Upper lobe of right lung (tissue), 1 donor: ENCODE measurements around the gene CCM2. TPM values are rescaled to one million over a fixed set of nuclear protein-coding genes. Genes with fewer than 3 reads are reported as not detected.

Experiments used
- ATAC-seq: fragments of 200-7000 bp; cut with Tn5 transposase; one replicate; pipeline ENCODE4 v1.9.1; 2020; ENCODE audit warnings: mild to moderate bottlenecking, moderate library complexity
- DNase-seq: peaks from one replicate; pipeline ENCODE4 v3.0.0-alpha.2; 2020
- H3K27ac ChIP-seq: fragments of 200-600 bp; one replicate; pipeline ENCODE4 v1.8.0; 2022
- H3K27me3 ChIP-seq: fragments of 200-600 bp; one replicate; pipeline ENCODE4 v1.8.0; 2022; ENCODE audit warnings: mild to moderate bottlenecking
- H3K36me3 ChIP-seq: fragments of 200-600 bp; one replicate; pipeline ENCODE4 v1.8.0; 2022
- H3K4me1 ChIP-seq: fragments of 200-600 bp; one replicate; pipeline ENCODE4 v1.8.0; 2022
- H3K4me3 ChIP-seq: fragments of 200-600 bp; one replicate; pipeline ENCODE4 v1.8.0; 2022; ENCODE audit warnings: mild to moderate bottlenecking
- H3K9me3 ChIP-seq: fragments of 200-600 bp; one replicate; pipeline ENCODE4 v1.8.0; 2022
- intact Hi-C: fragments of 100-400 bp; cut with DNase I; formaldehyde crosslinking; loops from one replicate; pipeline ENCODE4 v1.11.0; 2022
- total RNA-seq: library from RNA; stranded (reverse); fragmentation: NEBNext Ultra II Directional; extraction: Animal tissue kit (Norgen Biotek cat#: 25700); gene quantifications from one replicate; pipeline ENCODE4 v1.2.1, GENCODE V29; 2021
- TF ChIP-seq, protein P1 (sequence below): fragments of 200-600 bp; IDR thresholded peaks from one replicate; pipeline ENCODE4 v1.8.0; 2022; ENCODE audit warnings: antibody characterized with exemption
- donor health status: DM: no; HTN: yes; CAD: no; lungs with severe emphysema.

Gene CCM2
- total RNA-seq, 1 donor from 2014 or later = 40.2 TPM

DNA sequence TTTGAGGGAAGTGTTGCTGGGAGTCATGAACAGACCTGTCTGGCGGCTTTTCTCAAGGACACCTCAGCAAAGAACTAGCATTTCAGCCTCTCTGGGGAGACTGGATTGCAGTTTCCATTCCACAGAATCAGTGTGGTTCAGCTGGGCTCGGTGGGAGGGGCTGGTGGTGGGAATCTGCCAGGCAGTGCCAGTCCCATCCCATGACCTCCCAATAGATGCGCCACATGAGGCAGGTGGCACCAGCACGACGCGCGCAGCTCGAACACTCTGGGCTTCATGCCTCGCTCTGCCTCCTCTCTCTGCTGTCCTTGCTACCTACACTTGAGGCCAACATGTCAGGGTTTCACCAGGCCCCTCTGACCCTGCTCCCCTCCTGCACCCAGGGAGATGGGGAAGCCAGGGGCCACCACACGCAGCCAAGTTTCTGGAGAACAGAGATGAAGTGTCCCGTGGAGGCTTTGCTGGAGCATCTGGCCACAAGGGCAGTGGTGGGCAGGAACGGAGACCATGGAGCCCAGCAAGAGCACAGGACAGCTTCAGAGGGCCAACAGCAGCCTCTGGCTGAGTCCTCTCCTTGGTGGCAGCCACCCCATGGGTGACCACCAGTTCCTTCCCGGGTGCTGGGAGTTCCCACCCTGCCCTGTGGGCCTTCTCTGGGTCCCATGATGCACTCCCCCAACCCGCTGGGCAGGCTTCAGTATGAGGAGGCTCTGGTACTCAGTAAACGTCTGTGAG, 86.5 kb downstream of the CCM2 start:
- peak; percentile 56 for DNase-seq
- Histone ChIP-seq H3K4me1 (no peaks in the 10 kb centered on the region), H3K27me3 (no peaks in the 10 kb centered on the region), H3K36me3 (no peaks in the 10 kb centered on the region), H3K4me3 (no peak overlapping the region), H3K27ac (no peak overlapping the region), H3K9me3 (no peaks in the 10 kb centered on the region)
- TF ChIP-seq, protein P1, sequence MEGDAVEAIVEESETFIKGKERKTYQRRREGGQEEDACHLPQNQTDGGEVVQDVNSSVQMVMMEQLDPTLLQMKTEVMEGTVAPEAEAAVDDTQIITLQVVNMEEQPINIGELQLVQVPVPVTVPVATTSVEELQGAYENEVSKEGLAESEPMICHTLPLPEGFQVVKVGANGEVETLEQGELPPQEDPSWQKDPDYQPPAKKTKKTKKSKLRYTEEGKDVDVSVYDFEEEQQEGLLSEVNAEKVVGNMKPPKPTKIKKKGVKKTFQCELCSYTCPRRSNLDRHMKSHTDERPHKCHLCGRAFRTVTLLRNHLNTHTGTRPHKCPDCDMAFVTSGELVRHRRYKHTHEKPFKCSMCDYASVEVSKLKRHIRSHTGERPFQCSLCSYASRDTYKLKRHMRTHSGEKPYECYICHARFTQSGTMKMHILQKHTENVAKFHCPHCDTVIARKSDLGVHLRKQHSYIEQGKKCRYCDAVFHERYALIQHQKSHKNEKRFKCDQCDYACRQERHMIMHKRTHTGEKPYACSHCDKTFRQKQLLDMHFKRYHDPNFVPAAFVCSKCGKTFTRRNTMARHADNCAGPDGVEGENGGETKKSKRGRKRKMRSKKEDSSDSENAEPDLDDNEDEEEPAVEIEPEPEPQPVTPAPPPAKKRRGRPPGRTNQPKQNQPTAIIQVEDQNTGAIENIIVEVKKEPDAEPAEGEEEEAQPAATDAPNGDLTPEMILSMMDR = no peak
- ATAC-seq = no peak
- intact Hi-C loops = no loop called here

DNA sequence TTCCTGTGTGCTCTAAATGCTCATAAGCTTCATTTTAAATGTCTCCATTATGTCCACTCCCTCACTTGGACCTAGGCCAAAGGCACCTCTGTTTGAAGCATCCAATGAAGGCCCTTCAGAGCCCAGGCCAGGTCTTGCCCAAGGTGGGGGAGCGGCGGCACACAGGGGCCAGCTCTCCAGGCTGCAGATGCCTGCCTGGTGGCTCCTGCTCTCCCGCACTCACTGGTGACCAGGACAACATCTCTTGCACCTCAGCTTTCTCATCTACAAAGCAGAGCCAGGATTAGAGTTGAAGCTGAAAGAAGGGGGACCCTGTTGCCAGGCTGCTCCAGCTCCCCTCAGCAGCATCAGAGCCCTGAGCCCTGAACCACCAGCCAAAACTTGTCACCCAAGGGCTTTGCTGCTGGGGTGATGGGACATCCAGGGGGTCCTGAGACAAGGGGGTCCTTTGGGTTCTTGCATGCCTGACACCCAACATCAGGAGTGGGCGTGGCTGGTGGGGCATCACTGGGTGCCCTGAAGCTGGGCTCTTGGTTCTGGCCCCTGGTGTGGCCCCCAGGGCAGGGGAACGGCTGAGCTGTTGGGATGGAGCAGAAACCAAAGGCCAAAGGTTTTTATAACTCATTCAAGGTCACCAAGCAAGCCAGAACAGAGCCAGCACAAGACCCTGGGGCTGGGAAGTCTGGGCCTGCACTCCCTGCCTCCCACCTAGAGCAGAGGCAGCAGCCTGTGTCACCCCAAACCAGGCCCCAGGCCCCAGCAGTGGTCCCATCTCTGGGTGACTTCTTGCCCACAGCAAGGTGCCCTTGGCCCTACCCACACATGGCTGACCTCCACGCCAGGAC, 87.5 kb downstream of the CCM2 start:
- Histone ChIP-seq H3K36me3 (no peaks in the 10 kb centered on the region), H3K4me1 (no peaks in the 10 kb centered on the region), H3K4me3 (no peak overlapping the region), H3K9me3 (no peaks in the 10 kb centered on the region), H3K27me3 (no peaks in the 10 kb centered on the region), H3K27ac (no peak overlapping the region)
- intact Hi-C loops = no loop called here
- peak; percentile 58 for DNase-seq
- TF ChIP-seq, protein P1 = no peak
- ATAC-seq = no peak

DNA sequence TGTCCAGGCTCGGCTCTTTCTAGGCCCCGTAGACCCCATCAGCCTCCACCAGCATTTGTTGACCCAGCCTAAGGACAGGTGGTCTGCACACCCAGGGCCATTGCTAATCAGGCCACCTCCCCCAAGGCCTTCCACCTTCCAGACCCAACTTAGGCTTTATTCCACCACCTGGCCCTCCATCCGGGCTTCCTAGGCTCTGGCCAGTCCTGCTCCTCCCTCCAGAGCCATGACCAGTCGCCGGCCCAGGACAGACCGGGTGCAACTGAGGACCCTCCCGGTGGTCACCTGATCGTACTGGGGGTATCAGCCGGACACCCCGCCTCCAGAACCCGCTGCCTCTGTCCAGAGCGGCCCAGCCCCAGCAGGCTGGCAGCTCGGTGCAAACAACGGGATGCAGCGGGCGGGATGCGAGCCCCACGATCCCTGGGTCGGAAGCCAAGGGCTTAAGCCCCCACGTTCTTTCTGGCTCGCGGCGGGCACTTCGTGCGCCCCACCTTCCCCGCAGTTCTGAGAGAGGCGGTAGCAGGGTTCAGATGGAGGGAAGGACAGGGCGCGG, 88.2 kb downstream of the CCM2 start:
- Histone ChIP-seq H3K36me3 (no peaks in the 10 kb centered on the region), H3K27me3 (no peaks in the 10 kb centered on the region), H3K4me3 (peak overlapping the region; percentile 57), H3K27ac (peak overlapping the region; percentile 11), H3K9me3 (no peaks in the 10 kb centered on the region), H3K4me1 (no peaks in the 10 kb centered on the region)
- TF ChIP-seq, protein P1 = no peak
- DNase-seq (peak; percentile 61), ATAC-seq (no peak)
- intact Hi-C loops = no loop called here

DNA sequence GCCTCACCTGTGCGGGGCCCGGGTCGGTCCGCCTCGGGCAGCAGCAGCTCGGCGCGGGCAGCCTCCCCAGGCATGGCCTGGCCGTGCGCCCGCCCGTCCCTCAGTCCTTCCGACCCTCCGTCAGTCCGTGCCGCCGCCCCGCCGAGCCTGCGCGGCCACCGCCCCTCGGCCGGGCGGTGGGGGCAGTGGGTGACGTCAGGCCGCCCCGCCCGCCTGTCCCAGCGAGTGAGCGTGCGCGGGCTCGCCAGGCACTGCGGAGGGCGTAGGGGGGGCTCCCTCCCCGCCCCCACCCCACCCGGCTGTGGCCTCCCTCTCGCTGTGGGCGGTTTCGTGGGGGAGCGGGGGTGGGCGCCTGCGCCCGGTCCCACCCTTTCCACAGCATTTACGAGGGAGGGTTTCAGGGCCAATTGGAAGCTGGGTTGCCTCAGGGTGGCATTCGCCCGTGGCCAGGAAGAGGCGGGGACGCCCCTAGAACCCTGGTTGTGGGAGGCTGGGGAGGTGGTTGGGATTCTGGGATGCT, 88.9 kb downstream of the CCM2 start, which contains the start of gene NACAD:
Gene NACAD (minus strand): TSS at position 149 of the 520 bp plus-strand sequence. CDS start 75 bp downstream, at position 74.
- DNase-seq = peak; percentile 68
- Histone ChIP-seq H3K9me3 (no peaks in the 10 kb centered on the region), H3K27ac (peak within 1 kb of the TSS; percentile 11), H3K36me3 (no peaks in the 10 kb centered on the region), H3K4me1 (no peaks in the 10 kb centered on the region), H3K27me3 (no peaks in the 10 kb centered on the region), H3K4me3 (peak within 1 kb of the TSS; percentile 57)
- TF ChIP-seq, protein P1 = no peak
- intact Hi-C loops = no loop called here
- ATAC-seq = peak; percentile 77

DNA sequence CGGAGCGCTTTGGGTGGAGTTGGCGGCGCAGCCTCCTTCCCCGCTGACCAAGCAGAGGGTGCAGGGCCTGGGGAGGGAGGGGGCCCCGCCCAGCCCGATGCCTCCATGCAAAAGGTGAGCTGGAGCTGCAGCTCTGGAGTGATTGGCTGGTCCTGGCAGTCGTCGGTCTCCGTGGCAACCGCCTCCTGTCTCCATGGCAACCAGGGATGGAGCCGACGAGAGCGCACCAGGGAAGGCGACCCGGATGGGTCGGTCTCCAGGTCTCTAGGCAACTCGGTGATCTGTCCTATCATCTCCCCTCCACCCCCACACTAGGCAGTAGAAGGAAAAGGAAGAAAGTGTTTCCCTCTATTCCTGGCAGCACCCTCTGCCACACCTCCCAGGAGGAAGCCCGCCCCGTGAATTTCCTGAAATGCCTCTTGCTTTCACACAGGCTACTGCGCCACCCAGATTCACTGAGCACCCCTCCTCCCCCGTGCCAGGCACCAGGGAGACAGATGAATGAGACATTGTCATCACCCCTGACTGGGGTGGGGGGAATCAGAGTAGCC, 89.4 kb downstream of the CCM2 start:
- Histone ChIP-seq H3K27ac (peak overlapping the region; percentile 11), H3K4me1 (no peaks in the 10 kb centered on the region), H3K9me3 (no peaks in the 10 kb centered on the region), H3K27me3 (no peaks in the 10 kb centered on the region), H3K36me3 (no peaks in the 10 kb centered on the region), H3K4me3 (peak overlapping the region; percentile 57)
- TF ChIP-seq, protein P1 = no peak
- DNase-seq (peak; percentile 74), ATAC-seq (peak; percentile 50)
- intact Hi-C loops = no loop called here
